Activated naive CD8-positive, alpha-beta T cell treated with anti-CD3 and anti-CD28 coated beads, Interleukin-2, amount 50 U/mL, for 16 hours (primary cell): Measurements from ENCODE around the gene BPIFA2.

Experiments used
- DNase-seq: peaks from one replicate; pipeline ENCODE4 v3.0.0-alpha.2; 2020; ENCODE audit warnings: low read depth, low spot score

BPIFA2 gene

GRCh38 chr20:33192912-33193501 lies 25.0 kb downstream of the BPIFA2 start:
- DNase-seq = no peak

GRCh38 chr20:33199026-33199425 lies 31.1 kb downstream of the BPIFA2 start:
- DNase-seq = no peak

GRCh38 chr20:33202451-33202850 lies 34.5 kb downstream of the BPIFA2 start:
- DNase-seq = no peak

GRCh38 chr20:33203444-33203843 lies 35.5 kb downstream of the BPIFA2 start:
- DNase-seq = no peak

GRCh38 chr20:33209789-33210188 lies 41.8 kb downstream of the BPIFA2 start:
- peak; percentile 13 for DNase-seq

- DNase-seq = no peak
Measured at GRCh38 chr20:33210371-33210770, 42.4 kb downstream of the BPIFA2 start.

- DNase-seq = no peak
Measured at GRCh38 chr20:33211817-33212424, 44.0 kb downstream of the BPIFA2 start.

- DNase-seq = no peak
Measured at GRCh38 chr20:33217052-33217451, 49.1 kb downstream of the BPIFA2 start, which contains the start of gene BPIFA3. Gene BPIFA3, plus strand, starts transcription at chr20:33217352. Its CDS starts 185 bp downstream, at chr20:33217537.

- no peak for DNase-seq
Measured at GRCh38 chr20:33224399-33224798, 56.4 kb downstream of the BPIFA2 start.

GRCh38 chr20:33229843-33230242 lies 61.9 kb downstream of the BPIFA2 start:
- DNase-seq = no peak
